Measurements from ENCODE around the gene OR51E1. TPM values are rescaled to one million over a fixed set of nuclear protein-coding genes. Genes with fewer than 3 reads are reported as not detected.

OR51E1 gene
- total RNA-seq, 3 donors from 2014 or later (not counting 1 experiment from before 2014, with no cell fraction given): not detected

DNA sequence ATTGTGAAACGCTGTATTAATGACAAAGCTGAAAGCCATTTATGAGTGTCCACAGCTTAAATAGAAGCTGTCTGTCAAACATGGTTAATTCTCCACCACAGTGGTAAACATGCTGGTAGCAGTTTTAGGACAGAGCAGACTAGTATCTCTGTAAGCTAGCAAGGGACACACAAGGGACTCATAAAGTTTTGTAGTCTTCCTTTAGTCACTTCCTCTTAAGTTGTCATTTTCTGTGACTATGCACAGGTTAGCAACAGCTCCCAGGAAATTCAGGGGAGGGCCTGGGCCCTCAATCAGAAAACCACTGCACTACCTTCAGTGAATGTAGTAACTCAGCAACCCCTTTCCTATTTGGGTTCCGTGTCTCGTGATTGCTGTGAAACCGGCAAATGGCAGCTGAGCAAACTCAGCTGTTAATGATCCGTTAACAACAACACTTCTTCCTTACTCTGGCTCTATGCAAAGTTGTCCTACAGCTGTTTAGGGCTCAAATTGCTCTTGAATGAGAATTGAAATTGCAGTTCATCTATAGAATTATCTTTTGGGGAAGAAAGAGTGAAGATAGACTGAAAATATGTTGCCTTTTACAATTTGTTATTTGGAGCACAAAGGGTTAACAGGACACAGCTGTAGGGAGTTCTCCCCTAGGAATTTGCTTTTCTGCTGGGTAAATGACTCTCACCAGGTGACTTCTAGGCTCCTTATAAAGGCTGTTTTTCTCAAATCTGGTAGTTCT lies 60.4 kb downstream of the OR51E1 start, which contains the start of gene MMP26:
Gene MMP26, plus strand, starts transcription at position 731 of the 736 bp plus-strand sequence.
- H3K27me3 Mint-ChIP-seq (ENCODE audit: low read depth in 2 of 2): peaks cover 4 to 22% of the 10 kb centered on the region in 2 donors
- TF ChIP-seq, protein P1, sequence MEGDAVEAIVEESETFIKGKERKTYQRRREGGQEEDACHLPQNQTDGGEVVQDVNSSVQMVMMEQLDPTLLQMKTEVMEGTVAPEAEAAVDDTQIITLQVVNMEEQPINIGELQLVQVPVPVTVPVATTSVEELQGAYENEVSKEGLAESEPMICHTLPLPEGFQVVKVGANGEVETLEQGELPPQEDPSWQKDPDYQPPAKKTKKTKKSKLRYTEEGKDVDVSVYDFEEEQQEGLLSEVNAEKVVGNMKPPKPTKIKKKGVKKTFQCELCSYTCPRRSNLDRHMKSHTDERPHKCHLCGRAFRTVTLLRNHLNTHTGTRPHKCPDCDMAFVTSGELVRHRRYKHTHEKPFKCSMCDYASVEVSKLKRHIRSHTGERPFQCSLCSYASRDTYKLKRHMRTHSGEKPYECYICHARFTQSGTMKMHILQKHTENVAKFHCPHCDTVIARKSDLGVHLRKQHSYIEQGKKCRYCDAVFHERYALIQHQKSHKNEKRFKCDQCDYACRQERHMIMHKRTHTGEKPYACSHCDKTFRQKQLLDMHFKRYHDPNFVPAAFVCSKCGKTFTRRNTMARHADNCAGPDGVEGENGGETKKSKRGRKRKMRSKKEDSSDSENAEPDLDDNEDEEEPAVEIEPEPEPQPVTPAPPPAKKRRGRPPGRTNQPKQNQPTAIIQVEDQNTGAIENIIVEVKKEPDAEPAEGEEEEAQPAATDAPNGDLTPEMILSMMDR (IDR thresholded peaks at IDR 0.05): no peak
- no peaks in the 10 kb centered on the region for H3K9me3 ChIP-seq (ENCODE audit: control insufficient read depth, insufficient read depth, low read length)
- H3K4me1 ChIP-seq (ENCODE audit: control insufficient read depth, insufficient read depth, low read length): no peaks in the 10 kb centered on the region
- H3K4me3 Mint-ChIP-seq: no peak within 1 kb of the TSS
- H3K27me3 ChIP-seq (ENCODE audit: control insufficient read depth, insufficient read depth, low read length): no peaks in the 10 kb centered on the region
- no peaks in the 10 kb centered on the region for H3K36me3 ChIP-seq (ENCODE audit: control insufficient read depth, insufficient read depth, low read length)
- H3K27ac Mint-ChIP-seq: no peak within 1 kb of the TSS
- H3K27ac ChIP-seq (ENCODE audit: low read length): no peak within 1 kb of the TSS
- H3K9me3 Mint-ChIP-seq: no peaks in the 10 kb centered on the region
- no peaks in the 10 kb centered on the region for H3K36me3 Mint-ChIP-seq
- DNase-seq (no peak), ATAC-seq (no peak)
- no peak within 1 kb of the TSS for H3K4me3 ChIP-seq (ENCODE audit: low read length)
- H3K4me1 Mint-ChIP-seq: no peaks in the 10 kb centered on the region
- WGBS (ENCODE audit: insufficient coverage): 85% methylated on average over 5 of the region's 5 CpGs
- intact Hi-C loops (cut with micrococcal nuclease): no loop called here

DNA sequence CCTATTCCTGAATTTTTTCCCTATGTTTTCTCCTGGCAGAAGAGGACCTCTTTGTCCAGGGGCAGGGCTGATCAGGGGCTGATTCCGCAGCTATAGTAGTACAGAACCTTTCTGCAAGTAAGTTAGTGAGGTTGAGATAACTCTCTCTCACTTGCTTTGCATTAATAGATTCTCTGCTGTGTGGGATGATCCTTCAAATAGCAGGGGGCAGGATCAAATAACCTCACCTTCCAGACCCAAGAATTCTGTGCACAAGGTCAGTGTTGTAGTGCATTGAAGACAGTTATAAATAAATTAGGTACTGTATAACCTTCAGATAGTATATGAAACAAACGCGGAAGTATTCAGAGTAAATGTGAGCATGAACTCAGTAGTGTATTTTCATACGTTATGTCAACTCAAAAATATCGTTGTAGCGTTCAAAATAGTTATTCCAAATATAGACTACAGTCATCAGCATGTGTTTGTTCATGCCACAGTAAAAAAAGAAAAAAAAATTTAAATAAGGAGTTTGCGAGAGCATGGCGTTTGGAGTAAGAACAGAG lies 61.1 kb downstream of the OR51E1 start:
- H3K36me3 ChIP-seq (ENCODE audit: control insufficient read depth, insufficient read depth, low read length): no peaks in the 10 kb centered on the region
- 92% methylated on average over 8 of the region's 8 CpGs for WGBS (ENCODE audit: insufficient coverage)
- ATAC-seq: no peak
- TF ChIP-seq, protein P1 (IDR thresholded peaks at IDR 0.05): no peak
- H3K27me3 ChIP-seq (ENCODE audit: control insufficient read depth, insufficient read depth, low read length): no peaks in the 10 kb centered on the region
- Mint-ChIP-seq H3K36me3 (no peaks in the 10 kb centered on the region), H3K27me3 (ENCODE audit: low read depth in 2 of 2) (peaks cover 9 to 22% of the 10 kb centered on the region in 2 donors), H3K27ac (no peak overlapping the region), H3K9me3 (no peaks in the 10 kb centered on the region), H3K4me1 (no peaks in the 10 kb centered on the region), H3K4me3 (no peak overlapping the region)
- no peak for DNase-seq
- intact Hi-C loops (cut with micrococcal nuclease): no loop called here
- no peaks in the 10 kb centered on the region for H3K4me1 ChIP-seq (ENCODE audit: control insufficient read depth, insufficient read depth, low read length)
- no peaks in the 10 kb centered on the region for H3K9me3 ChIP-seq (ENCODE audit: control insufficient read depth, insufficient read depth, low read length)
- H3K27ac ChIP-seq (ENCODE audit: low read length): no peak overlapping the region
- H3K4me3 ChIP-seq (ENCODE audit: low read length): no peak overlapping the region

Other genes starting within 250 kb of the OR51E1 start
- not detected for gene OR52K2, start 194.7 kb upstream of the OR51E1 start, total RNA-seq
- not detected for gene OR52K1, start 161.3 kb upstream of the OR51E1 start, total RNA-seq
- not detected for gene OR52M1, start 98.8 kb upstream of the OR51E1 start, total RNA-seq
- gene OR52I2, start 62.2 kb upstream of the OR51E1 start, total RNA-seq: not detected
- not detected for gene OR52I1, start 49.9 kb upstream of the OR51E1 start, total RNA-seq
- 10 to 100 TPM in 1 of 3 donors, 1 to 10 TPM in 2; 7.6 to 14.7 (median 9.8) TPM for gene TRIM68, start 35.8 kb upstream of the OR51E1 start, total RNA-seq
- gene OR51D1, start 6.5 kb upstream of the OR51E1 start, total RNA-seq: not detected
- not detected for gene OR51E2, start 53.9 kb downstream of the OR51E1 start, total RNA-seq
- not detected for gene MMP26, start 60.8 kb downstream of the OR51E1 start, total RNA-seq
- not detected for gene OR51F1, start 126.0 kb downstream of the OR51E1 start, total RNA-seq
- not detected for gene OR52R1, start 160.4 kb downstream of the OR51E1 start, total RNA-seq
- gene OR51F2, start 177.3 kb downstream of the OR51E1 start, total RNA-seq: not detected
- gene OR51S1, start 205.2 kb downstream of the OR51E1 start, total RNA-seq: not detected
- not detected for gene OR51T1, start 237.9 kb downstream of the OR51E1 start, total RNA-seq